ENCODE results near the gene RASAL1.
"Not testable (repeated sequence)": the region's sequence is repeated elsewhere in the genome, so short reads cannot be mapped to it uniquely, and the experiment has no call there.

The RASAL1 gene

DNA sequence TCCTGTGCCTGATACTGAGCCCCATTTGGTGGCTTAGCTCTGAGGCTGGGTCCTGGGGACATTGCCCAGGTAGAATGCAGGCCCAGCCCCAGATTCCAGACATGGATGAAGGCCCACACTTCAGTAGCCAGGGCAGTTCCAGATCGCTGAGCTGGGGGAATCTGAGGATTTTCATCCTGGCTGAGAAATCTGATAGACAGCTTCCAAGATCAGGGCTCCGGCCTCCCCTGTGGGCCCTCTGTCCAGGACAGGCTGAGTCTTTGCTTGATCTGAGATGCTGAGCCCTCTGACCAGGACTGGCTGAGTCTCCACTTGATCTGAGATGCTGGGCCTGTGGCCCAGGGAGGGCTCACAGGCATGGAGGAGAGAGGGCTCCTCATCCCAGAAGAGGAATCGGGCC is 3.3 kb upstream of the RASAL1 start:
- DNase-seq, result no peak

DNA sequence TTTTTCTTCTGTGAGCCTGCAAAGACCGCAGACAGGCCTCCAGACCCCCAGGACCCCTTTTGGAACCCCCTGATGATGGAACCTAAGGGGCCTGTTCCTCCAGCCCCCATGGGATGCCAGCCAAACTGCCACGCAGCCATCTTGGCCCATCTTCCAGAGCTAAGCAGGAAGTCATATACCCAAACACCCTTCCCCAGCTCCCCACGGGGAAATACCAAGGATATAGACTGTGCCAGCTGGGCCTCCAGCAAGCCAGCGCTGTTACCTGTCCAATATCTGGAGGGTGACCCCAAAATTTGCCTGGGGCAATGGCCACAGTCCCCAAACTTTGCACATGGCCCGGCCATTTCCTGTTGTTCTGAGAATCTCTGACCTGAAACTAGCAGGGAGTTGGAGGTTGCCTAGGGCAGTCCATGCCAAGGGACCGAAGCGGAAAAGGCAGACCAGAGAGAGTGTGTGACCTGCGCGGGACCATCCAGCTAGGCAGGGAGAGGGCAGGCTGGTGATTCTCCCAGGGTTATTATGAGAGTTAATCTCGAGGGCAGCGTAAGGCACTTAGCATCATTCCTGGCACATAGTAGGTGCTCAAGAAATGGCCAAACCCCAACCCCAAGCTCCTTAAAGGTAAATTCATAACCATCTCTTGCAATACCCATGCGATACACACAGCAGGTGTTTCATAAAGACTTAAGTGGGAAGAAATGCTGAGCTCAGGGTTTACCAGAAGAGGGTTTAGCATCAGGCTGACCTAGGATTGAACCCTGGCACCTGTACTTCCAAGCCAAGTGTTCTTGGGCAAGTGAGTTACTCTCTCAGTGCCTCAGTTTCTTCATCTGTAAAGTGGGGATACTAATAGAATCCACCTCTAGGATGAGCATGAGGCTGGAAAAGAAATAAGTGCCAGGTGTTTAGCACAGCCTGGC is 2.6 kb upstream of the RASAL1 start:
- DNase-seq, result no peak

DNA sequence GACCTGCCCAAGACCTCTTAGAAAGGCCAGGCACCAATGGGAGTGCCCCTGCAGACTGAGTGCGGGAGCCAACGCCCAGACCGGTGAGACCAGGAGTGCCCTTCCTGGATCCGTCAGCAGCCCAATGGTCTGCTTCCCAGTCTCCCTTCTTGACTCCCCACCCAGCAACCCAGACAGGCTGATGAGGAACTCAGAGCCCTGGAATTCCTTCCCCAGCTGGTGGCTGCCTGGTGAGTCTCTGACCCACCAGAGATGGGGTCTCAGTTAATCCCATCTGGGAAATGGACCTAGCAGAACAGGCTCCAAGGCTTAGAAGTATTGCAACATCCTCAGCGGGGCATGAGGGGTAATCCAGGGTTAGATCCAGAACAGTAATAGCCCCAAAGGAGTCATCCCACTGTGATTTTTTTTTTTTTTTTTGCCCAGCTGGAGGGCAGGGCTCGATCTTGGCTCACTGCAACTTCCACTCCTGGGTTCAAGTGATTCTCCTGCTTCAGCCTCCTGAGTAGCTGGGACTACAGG is 1.5 kb upstream of the RASAL1 start:
- DNase-seq, result no peak

DNA sequence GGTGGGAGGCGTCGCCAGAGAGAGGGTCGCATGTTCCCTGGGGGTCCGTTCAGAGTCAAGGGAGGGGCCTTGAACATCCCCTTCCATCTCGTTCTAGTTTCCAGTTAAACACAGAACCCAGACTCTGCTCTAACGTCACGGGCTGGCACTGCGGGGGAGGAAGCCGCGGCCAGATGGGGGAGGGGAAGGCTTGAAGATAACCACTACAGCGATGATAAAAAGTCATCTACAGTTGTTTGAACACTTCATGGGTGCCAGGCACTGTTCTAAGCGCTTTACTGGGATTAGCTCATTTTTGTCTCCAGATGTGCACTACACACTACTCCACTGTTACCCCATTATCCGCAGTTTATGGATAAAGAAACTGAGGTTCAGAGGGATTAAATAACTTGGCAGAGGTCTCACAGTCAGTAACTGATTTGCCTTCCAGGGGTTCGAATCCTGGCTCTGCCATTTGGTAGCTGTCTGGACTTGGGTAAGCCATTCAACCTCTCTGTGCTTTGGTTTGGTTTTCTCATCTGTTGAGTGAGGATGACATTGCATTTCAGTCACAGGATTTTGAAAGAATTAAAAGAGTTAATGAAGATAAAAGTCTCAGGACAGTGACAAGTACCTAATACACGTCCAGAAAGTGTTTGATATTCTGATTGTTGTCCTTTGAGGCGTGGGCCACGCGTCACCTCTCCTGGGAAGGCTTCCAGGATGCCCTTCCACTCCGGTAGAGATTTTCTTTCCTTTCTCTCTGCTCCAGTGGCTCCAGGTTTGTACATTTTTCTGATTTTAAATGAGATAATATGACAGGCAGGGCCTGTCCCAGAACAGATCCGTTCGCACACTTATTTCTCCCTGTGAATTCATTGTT is 798 bp upstream of the RASAL1 start:
- no peak for DNase-seq

DNA sequence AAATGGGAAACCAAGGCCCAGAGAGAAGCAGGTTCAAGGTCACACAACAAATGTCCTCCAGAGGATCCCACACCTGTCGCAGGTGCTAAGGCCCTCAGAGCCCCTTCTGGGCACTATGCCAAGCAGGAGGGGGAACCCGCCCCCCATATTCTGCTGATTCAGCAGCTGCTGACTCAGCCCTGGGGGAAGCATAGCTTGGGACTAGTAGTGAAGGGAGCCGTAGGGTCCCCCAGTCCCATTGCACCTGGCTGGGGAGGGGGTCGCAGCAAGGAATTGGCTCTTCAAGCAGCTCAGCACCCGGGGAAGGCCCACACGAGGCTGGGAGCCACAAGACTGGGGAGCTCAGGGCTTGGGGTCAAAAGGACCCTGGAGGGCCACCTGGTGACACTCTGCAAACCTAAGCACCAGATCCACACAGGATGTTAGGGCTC is 1.0 kb downstream of the RASAL1 start:
- no peak for DNase-seq

DNA sequence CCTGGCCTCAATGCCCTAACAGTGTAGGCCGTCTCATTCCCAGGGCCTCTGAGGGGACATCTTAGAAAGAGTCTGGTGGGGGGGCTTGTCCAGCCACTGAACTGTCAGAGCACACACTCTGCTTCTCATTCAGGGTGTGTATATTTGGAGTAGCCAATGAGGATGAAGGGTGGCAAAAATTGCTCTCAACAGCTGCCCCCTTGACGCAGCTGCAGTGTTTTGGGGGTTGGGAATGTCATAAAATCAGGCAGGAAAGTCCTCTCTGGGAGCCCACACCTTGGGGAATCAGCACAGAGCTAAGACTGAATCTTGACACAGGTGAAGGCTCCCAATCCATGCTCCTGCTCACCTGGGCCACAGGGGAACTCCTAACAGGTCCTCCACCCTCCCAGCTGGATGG is 1.5 kb downstream of the RASAL1 start:
- DNase-seq, result no peak

DNA sequence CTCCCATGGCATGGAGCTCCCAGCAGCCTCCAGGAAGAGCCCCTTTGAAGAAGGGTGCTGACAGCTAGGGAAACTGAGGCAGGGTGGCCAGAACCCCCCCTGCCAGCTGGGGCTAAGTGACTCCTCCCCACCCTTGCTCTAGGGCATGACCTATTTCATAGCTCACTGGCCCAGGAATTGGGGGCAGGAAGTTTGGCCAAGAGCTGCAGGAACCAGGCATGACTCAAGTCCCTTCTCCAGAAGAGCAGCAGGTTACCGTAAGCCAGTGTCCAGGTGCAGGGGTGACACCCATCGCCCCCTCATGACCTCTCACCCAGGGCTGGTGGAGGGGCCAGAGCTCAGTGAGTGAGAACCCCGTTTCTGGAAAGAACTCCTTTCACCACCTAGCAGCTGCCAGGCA is 1.9 kb downstream of the RASAL1 start:
- DNase-seq, result no peak

DNA sequence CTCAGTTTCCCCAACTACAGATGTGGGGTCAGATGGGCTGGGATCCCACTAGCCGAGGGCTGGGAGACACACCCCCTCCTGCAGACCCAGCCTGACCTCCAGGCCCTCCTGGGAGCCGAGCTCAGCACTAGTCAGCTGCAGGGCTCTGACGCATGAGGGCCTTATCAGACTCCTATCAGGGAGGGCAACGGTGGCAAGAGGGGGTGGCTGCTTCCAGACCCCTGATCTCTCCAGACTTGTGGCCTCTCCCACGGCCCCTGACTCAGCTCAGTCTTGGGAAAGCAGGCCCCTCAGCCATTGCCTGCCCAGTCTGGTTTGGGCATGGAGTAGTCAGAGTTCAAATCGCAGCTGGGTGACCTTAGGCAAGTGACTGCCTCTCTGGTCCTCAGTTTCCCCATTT is 2.5 kb downstream of the RASAL1 start:
- DNase-seq, result no peak

DNA sequence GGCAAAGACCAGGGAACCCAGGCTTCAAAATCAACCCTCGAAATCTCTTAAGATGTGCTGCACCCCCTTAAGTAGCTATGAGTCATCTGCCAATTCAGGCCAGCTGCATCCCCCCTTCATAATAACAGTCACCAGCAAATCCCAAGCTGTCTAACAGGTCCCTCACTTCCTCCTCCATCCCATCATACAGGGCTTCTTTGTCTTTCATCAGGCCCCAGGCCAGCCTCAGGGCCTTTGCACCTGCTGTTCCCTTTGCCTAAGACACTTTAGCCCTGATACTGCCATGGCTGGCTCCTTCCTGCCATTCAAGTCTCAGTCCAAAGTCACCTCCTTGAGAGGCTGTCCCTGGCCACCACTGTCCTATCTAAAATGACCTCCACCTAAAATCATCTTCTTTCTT is 4.0 kb downstream of the RASAL1 start:
- no peak for DNase-seq

DNA sequence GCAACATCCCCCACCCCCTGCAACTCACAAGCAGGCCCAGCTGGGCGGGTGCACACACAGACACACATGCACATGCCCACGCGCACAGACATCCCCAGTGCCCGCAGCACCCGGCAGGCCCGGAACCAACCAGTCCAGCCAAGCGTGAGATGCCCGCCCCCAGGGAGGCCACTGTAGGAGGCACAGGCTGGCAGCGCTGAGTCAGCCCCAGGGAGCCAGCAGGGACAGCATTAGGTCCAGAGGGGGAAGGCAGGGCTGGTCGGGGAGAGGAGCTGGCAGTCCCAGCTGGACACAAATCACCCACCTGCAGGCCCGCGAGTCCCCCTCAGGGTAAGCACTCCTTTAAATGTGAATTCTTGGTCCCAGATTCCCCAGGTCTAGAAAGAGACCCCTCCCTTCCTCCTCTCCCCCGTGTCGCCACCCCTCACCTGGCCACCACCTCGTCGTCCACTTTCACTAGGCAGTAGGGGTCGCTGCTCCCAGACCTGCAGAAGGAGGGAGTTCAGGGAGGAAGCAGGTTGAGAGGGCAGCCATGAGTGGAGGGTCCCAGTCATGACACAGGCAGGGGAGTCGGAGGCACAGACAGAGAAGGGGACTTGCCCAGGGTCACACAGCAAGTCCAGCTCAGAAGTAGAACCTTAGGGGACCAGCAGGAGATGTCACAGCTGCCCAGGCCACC is 5.0 kb downstream of the RASAL1 start:
- DNase-seq, result no peak

DNA sequence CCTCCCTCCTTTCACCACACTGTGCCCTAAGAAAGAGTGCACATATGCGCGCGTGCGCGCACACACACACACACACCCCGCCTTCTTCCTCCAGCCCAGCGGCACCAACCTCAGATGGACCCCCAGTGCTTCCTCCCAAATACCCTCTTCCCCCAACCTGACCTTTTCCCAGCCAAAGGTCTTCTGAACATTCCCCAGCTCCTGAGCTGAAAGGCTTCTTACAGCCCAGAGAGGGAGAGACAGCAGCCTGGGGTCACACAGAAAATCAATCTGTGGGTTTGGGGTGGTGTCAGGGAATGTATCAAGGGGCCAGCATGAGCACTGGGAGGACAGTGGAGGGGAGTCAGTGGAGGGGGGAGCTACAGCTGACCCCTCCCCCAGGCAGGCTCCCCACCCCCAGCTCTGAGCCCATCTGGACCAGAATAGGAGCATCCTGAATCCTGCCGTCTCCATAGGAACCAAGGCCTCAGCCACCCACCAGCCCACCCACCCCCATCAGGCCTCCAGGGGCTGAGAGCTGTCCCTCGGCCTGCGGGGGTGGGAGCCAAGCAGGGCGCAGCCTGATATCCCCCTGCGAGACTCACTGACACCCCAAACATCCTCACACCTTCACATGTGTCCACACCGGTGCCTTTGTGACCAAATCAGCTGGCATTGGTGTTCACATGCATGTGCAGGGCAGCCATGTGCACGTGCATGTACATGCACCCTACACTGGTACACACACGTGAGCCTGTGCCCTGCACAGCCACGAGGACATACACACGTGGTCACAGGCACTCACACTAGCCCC is 5.7 kb downstream of the RASAL1 start:
- DNase-seq, result no peak

DNA sequence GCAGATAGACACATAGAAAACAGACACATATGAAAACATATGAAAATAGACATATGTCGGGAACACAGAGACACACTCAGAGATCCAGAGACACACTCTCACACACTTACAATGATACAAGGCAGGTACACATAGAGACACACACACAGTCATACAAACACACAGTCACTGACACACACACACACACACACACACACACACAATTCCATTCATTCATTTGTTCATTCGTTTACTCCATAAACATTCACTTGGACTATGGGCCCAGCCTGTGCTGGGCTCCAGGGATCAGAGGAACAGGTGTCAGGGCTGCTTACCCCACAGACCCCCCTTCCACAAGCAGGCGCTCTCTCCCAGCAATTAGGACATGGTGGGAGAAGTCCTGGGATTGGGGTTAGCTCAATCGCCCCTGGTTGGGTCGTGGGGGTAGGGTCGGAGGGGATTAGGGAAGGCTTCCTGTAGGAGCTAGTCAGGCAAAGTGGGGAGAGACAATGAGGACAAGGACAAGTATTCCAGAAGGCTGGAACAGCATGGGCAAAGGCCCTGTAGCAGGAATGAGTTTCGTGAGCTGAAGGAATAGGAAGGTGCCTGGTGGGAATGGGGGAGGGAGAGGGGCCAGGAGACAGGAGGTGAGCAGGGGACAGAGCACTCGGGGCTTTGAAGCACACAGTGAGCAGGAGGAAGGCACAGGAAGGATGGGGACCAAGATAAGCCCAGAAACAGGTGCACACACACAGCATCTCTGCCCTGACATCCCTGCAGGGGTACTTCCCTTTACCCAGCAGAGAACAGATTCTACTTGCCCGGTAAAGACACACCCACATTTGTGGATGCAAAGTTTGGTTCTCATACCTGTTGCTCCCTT is 6.5 kb downstream of the RASAL1 start:
- no peak for DNase-seq

DNA sequence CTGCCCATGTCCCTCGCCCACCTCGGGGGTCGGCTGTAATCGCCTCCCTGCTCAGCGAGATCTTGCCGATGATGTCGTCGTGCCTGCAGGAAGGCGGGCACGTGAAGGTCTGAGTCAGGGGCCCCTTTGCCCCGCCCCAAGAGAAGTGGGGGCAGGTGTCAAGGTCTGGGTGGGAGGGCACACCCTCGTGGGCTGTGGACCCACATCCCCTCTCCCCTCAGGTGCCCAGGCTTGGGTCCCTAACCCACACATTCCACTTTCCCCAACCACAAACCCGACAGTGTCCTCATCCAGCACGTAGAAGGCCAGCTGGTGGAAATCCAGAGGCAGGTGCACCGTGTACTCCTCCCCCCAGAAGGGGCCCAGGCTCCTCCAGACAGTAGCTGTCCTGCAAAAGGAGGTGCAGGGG is 7.8 kb downstream of the RASAL1 start:
- no peak for DNase-seq

DNA sequence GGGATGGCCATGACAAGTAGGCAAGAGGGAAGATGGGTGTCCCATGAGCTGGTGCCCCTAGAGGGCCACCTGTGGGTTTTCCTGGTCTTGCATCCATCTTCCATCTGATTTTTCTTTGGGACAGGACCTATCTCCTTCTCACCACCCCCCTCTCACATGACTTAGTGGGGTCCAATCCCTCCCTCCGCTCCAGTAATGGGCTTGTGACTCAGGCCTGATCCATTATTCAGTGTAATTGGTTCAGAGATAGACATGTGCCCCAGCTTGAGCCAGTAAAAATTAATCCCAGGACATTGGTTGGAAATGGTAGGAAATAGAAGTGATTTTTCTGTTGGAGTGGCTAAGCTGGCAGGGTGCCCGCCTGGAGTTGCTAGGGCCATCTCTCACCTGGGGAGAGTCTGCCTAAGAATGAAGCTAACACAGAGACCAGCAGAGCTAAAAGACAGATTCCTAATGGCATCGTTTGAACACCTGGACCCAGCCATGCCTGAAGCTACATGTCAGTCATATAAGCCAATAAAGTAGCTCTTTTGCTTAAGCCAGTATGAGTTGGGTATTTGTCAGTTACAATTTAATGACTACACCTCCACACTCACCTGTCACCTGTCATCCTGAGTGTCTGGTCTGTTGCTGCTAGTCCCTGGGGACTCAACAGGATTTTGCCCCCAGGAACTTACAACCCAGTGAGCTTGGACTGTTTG is 14.7 kb downstream of the RASAL1 start:
- DNase-seq, result no peak

DNA sequence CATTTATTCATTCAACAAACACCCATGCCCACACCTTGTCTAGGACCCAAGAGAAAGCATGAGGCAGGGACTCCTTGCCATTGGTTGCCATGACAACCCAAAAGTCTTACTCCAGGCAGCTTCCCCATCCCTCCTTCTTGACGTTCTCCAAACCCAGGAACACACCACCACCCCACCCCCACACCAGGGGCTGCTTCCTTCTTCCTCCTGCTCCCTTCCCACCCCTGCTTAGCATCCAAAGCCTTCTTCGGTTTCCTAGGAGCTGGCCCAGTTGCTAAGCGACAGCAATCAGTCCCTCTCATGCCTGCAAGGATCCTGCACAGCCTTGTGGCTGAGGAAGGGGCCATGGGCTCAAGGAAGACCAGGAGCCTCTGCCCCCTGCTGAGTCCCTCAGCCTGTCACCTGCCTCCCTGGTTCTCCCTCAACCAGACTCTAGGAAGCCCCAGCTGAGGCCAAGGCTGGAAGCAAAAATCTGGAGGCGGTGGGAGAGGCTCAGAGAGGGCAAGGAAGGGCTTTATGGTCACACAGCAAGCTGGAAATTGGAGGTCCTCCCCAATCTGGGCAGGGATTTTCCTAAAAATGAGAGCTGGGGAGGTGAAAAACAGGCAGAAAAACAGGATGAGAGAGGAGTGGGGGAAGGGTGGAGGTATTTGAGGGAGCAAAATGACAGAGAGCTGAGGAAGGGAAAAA is 15.4 kb downstream of the RASAL1 start:
- no peak for DNase-seq

DNA sequence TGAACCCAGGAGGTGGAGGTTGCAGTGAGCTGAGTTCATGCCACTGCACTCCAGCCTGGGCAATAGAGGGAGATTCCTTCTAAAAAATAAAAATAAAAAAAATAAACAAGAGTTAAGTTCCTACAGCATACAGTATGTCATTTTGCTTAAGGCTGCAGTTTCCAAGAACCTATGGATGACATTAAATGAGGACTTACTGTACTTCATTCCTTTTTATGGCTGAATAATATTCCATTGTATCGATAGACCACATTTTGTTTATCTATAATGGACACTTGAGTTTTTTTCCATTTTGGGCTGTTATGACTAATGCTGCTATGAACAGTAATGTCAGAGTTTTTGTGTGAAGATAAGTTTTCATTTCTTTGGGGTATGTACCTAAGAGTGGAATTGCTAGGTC is 17.4 kb downstream of the RASAL1 start:
- DNase-seq, result no peak

DNA sequence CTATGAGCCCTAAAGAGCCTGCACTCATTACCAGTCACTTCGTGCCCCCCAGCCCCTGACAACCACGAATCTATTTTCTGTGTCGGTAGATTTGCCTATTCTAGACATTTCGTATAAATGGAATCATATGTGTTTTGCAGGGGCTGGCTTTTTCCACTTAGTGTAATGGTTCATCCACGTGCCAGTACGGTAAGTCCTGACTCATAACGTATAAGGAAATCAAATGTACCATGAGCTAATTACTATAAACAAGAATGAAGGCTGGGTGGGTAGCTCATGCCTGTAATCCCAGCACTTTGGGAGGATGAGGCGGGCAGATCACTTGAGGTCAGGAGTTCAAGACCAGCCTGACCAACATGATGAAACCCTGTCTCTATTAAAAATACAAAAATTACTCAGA is 17.9 kb downstream of the RASAL1 start:
- DNase-seq, result not testable (repeated sequence)

DNA sequence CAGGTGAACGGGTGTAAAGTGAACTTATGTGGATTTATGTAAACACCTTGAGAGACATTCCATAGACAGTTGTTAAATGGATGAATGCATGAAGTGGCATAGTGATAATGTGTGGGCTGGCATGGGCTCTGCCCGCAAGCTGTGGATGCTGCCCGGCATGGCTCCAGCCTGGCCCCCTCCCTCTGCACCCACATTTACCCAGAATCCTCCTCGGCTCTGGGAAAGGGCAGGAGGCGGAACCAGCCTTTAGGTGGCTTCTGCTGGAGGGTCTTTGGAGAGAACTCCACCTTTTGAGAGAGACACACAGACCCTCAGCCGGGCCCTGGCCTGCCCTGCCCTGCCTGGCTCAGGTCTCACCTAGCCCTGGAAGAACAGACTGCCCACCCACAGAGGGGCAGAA is 18.7 kb downstream of the RASAL1 start:
- no peak for DNase-seq

DNA sequence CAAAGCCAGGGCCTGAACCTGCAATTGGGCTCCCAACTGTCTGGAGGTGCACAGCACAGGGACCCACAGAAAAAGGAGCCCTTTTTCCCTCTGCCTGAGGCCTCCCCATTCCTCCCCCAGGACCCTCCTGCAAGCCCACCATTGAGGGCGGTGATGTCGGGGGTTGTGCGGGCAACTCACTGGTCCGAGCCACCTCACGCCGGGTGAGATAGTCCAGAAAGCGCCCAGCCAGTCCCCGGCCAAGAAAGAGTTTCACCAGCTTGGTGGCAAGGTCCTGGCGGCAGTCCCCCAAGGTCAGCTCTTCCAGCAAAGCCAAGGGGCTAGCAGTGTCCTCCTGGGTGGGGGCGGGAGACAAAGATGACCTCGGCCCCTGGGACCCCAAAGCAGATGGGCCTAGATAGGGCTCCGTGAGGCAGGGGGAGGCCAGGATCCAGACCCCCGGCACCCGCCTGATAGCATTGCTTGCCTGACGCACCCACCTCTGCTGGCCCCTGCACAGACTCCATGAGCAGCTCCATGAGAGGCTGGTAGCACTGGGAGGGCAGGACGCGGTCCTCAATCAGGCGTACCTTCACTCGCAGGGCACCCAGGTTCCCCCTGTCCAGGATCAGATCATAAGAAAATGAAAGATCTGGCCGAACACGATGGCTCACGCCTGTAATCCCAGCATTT is 20.0 kb downstream of the RASAL1 start:
- no peak for DNase-seq
